Kidney tubule cell (primary cell): ENCODE data around the gene PGA3.
"Not testable (repeated sequence)": the region's sequence is repeated elsewhere in the genome, so short reads cannot be mapped to it uniquely, and the experiment has no call there.

ENCODE experiments used
- DNase-seq: peaks from one replicate; pipeline ENCODE4 v3.0.0-alpha.2; 2018; ENCODE audit warnings: low spot score

PGA3 gene

GRCh38 chr11:61207636-61208310 lies 4.5 kb downstream of the PGA3 start:
- not testable (repeated sequence) for DNase-seq

DNA sequence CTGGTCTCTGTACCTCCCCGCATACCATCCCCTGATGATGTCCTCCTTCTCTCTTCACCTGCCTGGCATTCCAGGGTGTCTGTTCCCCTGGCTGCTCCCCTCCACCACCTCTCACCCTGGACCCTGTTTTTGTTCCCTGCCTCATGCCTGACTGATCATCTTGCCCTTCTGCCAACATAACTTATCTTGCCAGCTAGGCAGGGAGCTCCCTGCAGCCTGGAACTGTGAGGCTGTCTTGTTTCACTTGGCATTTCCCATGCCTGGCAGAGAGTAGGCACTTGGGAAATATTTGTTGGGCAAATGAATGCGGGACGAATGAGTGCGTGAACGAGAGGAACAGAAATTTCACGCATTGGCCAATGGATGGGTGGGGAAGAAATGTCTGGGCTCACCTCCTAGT lies 7.3 kb downstream of the PGA3 start:
- DNase-seq, result not testable (repeated sequence)

DNA sequence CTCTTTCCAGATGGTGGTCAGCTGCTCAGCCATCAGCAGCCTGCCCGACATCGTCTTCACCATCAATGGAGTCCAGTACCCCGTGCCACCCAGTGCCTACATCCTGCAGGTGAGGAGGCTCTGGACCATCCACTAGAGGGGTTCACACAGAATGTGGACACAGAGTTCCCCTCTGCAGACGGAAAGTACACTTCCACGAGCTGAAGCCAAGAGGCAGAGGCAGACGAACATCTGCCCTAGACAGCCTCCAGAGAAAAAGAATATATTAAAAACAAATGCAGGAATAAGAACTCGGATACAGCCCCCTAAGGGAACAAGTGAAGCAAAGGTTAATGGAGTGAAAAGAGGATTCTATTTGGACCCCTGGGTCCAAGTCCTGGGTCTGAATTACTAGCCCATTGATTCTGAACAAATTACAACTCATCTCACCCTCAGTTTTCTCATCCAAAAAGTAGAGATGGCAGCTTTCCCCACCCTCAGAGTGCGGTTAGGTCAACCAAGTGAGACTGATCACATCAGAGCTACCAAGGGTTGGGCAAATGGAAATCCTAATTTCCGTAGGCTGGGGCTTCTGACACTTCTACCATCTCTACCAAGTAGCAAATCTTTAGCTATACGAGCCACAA lies 8.1 kb downstream of the PGA3 start:
- not testable (repeated sequence) for DNase-seq

DNA sequence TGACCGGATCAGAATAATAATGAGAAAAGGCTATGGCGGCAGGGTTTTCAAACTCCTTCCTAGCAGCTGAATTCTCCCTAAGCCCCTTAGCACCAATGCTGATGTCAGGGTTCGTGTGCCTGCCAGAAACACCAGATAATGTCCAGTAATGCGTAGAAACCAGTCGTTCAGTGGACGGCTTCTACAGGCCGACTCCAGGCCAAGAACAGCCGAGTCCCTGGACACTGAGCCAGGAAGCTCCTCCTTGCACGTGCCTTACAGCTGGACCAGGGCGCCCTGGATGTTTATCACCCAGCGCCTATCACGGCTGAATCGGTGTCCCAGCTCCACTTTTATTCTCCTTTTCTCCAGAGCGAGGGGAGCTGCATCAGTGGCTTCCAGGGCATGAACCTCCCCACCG lies 8.9 kb downstream of the PGA3 start:
- not testable (repeated sequence) for DNase-seq

GRCh38 chr11:61213711-61214324 lies 10.5 kb downstream of the PGA3 start:
- DNase-seq, result not testable (repeated sequence)

- DNase-seq, result not testable (repeated sequence)
These were observed 15.0 kb downstream of the PGA3 start for GRCh38 chr11:61218306-61218705.

- not testable (repeated sequence) for DNase-seq
These were observed 15.7 kb downstream of the PGA3 start for GRCh38 chr11:61219016-61219415.

DNA sequence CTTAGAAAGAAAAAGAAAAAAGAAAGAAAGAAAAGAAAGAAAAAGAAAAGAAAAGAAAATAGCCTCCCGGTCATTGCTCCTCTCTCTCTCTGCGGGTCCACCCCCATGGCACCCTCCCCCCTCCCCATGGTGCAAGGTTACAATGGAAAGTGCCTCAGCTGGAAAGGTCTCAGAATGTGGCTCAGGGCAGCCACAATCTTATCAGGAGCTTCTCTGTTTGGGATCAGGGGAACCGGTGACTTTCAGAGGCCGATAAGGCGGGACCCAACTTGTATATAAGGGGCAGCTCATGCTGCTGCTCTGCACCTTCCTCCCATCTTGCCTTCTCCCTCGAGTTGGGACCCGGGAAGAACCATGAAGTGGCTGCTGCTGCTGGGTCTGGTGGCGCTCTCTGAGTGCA lies 18.7 kb downstream of the PGA3 start, which contains the start of gene PGA4:
PGA4 (plus strand) TSS at position 301 of the 400 bp plus-strand sequence; CDS start at position 355, 54 bp downstream.
- DNase-seq, result not testable (repeated sequence)

GRCh38 chr11:61222692-61223091 lies 19.4 kb downstream of the PGA3 start:
- not testable (repeated sequence) for DNase-seq

DNA sequence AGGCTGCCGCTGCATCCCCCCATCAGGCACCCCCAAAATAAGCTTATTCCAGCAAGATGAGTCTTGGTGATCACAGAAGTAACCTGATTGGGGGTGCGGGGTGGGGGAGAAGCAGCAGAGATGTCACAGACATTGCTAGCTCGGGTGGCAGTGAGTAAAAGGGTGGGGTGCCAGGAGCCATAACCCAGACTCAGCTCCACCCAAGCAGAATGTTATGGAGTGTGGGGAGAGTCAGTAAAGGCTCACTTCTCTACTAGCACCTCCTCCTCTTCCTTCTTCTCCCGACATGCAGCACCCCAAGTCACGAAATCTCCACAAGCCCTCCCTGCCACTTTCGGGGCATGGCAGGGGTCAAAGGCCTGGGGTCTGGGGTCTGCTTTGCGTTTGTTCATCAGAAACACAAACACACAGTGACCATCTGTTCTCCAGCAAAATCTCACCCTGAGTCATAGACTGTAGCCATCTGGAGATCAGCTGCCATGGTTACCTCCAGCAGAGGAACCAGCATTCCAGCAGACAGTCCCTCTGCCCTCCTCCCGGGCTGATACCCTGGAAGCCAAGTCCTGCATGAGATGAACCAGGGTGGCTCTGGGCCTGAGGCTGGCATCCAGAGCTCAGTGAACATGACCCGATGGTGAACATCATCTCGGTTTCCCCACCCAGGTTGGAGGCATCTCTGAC lies 23.3 kb downstream of the PGA3 start:
- DNase-seq, result not testable (repeated sequence)

DNA sequence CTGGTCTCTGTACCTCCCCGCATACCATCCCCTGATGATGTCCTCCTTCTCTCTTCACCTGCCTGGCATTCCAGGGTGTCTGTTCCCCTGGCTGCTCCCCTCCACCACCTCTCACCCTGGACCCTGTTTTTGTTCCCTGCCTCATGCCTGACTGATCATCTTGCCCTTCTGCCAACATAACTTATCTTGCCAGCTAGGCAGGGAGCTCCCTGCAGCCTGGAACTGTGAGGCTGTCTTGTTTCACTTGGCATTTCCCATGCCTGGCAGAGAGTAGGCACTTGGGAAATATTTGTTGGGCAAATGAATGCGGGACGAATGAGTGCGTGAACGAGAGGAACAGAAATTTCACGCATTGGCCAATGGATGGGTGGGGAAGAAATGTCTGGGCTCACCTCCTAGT lies 26.1 kb downstream of the PGA3 start:
- DNase-seq, result not testable (repeated sequence)

DNA sequence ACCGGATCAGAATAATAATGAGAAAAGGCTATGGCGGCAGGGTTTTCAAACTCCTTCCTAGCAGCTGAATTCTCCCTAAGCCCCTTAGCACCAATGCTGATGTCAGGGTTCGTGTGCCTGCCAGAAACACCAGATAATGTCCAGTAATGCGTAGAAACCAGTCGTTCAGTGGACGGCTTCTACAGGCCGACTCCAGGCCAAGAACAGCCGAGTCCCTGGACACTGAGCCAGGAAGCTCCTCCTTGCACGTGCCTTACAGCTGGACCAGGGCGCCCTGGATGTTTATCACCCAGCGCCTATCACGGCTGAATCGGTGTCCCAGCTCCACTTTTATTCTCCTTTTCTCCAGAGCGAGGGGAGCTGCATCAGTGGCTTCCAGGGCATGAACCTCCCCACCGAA lies 27.7 kb downstream of the PGA3 start:
- DNase-seq, result not testable (repeated sequence)

DNA sequence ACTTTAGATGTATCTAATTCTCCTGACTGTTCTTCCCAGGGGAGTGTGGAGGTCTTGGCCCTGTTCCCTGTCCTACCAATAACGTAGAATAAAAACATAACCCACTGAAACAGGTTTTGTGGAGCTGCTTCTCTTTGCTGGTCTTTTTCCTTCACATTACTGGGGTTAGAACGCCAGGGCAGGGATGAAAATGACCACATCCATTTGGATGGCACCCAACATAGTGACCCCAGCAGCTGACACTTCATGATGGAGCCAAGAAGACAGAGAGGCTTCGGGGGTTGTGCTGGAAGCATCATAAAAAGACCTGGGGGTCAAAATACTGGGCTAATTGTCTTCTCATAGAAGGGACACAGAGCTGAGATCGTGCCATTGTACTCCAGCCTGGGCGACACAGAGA lies 28.3 kb downstream of the PGA3 start:
- DNase-seq, result not testable (repeated sequence)

GRCh38 chr11:61232548-61233145 lies 29.3 kb downstream of the PGA3 start:
- DNase-seq, result not testable (repeated sequence)

GRCh38 chr11:61237130-61237529 lies 33.8 kb downstream of the PGA3 start:
- not testable (repeated sequence) for DNase-seq

- not testable (repeated sequence) for DNase-seq
These were observed 37.0 kb downstream of the PGA3 start for GRCh38 chr11:61240288-61240687.

- DNase-seq, result not testable (repeated sequence)
These were observed 37.6 kb downstream of the PGA3 start, which contains the start of gene PGA5 for GRCh38 chr11:61240875-61241274. Gene PGA5 (plus strand): TSS chr11:61241175. CDS start chr11:61241227, 52 bp downstream.

DNA sequence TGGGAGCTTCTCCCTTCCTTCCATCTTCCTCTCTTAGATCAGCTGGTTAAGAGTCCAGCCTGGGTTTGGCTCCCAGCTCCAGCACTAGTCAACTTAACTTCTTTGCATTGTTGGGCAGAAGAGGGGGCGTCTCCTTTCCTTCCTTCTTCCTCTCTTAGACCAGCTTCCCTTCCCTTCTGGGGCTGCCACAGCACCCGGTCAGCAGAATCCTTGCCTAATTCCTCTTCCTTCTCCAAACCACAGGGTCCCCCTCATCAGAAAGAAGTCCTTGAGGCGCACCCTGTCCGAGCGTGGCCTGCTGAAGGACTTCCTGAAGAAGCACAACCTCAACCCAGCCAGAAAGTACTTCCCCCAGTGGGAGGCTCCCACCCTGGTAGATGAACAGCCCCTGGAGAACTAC lies 38.2 kb downstream of the PGA3 start:
- not testable (repeated sequence) for DNase-seq

DNA sequence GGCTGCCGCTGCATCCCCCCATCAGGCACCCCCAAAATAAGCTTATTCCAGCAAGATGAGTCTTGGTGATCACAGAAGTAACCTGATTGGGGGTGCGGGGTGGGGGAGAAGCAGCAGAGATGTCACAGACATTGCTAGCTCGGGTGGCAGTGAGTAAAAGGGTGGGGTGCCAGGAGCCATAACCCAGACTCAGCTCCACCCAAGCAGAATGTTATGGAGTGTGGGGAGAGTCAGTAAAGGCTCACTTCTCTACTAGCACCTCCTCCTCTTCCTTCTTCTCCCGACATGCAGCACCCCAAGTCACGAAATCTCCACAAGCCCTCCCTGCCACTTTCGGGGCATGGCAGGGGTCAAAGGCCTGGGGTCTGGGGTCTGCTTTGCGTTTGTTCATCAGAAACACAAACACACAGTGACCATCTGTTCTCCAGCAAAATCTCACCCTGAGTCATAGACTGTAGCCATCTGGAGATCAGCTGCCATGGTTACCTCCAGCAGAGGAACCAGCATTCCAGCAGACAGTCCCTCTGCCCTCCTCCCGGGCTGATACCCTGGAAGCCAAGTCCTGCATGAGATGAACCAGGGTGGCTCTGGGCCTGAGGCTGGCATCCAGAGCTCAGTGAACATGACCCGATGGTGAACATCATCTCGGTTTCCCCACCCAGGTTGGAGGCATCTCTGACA lies 42.1 kb downstream of the PGA3 start:
- not testable (repeated sequence) for DNase-seq

DNA sequence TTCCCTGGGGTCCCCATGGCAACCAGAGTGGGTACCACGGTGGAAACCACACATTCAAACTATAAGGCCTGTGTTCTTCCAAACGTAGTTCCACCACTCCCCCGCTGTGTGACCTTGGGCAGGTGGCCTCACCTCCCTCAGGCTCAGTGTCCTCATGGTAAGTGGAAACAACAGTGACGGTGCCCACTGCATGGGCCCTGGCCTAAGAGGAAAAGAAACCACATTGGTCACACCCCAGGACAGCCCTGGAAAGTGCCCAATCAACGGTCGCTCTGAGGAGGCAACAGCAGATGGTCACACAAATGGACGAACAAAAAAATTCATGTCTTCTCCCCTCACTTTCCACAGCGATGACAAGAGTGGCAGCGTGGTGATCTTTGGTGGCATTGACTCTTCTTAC lies 44.8 kb downstream of the PGA3 start:
- not testable (repeated sequence) for DNase-seq

- not testable (repeated sequence) for DNase-seq
These were observed 45.9 kb downstream of the PGA3 start for GRCh38 chr11:61249201-61249600.
